SKM-1 treated with dmso at 0.1 percent for 144 hours (cell line): ENCODE data around the gene RECK.

ENCODE experiments used
- DNase-seq: peaks from one replicate; lab custom pipeline; 2025; ENCODE audit not compliant: unreplicated experiment; lab: John Stamatoyannopoulos, UW

RECK gene

DNA sequence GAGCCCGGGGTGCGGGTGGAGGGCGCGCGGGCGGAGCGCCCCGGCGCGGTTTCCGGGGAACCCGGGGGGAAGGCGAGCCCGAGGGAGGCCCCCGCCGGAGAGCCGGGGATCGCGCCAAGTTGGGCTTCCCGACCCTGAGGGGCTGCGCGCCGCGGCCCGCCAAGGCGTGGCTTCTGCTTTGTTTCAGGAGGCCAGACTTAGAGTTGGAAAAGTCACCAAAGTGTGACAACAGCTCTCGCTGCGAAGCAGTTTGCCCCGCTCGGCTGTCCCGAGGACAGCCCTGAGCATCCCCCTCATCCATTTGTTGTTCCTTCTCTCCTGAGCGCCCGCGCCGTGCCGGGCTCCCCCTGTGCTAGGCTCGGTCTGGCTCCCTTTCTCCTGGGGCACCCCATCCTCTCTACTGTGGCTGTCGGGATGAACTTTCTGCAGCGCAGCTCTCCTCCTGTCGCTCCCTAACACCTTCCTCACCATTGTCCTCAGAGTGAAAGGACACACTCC lies 100.2 kb downstream of the RECK start:
- DNase-seq: no peak

GRCh38 chr9:36137392-36138004 lies 100.8 kb downstream of the RECK start:
- DNase-seq: no peak

DNA sequence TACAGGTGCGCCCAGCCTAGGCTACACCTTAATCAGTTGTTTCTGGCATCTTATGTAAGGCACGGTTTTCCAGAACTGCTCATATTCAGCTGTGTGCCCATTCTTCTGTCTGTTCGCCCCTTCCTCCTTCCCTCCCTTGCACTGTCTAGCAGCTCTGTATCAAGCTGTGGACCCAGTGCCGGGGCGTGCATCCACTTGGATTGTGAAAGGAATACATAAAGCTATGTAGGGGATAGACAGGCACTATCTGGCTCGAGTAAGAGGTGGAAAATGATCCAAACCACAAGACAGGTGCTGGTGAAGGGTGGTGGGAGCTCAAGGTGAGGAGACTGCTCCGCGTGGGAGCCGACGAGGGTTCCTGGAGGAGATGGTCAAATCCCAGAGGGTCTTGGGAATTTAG lies 101.8 kb downstream of the RECK start:
- no peak for DNase-seq

GRCh38 chr9:36138901-36139300 lies 102.2 kb downstream of the RECK start:
- DNase-seq: no peak

GRCh38 chr9:36140086-36141084 lies 103.7 kb downstream of the RECK start:
- peak; percentile 48 for DNase-seq

DNA sequence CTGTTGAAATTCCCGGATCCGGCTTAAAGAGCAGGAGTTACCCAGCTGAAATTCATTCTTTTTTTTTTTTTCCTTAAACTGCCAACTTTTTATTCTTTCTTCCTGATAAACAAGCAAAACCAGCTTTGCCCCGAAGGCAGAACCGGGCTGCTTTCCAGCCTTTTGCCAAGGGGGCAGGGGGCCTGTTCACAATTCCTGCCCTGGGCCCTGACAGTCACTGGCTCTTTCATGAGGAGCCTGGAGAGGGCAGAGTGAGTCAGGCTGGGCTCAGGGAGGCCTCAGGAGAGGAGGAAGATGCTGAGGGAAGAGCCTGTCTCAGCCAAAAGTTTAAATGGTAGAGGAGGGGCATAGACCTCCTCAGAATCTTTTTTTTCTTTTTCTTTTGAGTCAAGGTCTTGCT lies 104.6 kb downstream of the RECK start:
- DNase-seq: no peak

GRCh38 chr9:36141761-36142160 lies 105.0 kb downstream of the RECK start:
- no peak for DNase-seq

GRCh38 chr9:36142510-36143244 lies 106.0 kb downstream of the RECK start:
- peak; percentile 40 for DNase-seq

- no peak for DNase-seq
Measured at GRCh38 chr9:36143245-36143641, 106.5 kb downstream of the RECK start.

GRCh38 chr9:36144309-36145232 lies 107.9 kb downstream of the RECK start:
- peak; percentile 37 for DNase-seq

- DNase-seq: no peak
Measured at GRCh38 chr9:36145970-36146369, 109.3 kb downstream of the RECK start.

DNA sequence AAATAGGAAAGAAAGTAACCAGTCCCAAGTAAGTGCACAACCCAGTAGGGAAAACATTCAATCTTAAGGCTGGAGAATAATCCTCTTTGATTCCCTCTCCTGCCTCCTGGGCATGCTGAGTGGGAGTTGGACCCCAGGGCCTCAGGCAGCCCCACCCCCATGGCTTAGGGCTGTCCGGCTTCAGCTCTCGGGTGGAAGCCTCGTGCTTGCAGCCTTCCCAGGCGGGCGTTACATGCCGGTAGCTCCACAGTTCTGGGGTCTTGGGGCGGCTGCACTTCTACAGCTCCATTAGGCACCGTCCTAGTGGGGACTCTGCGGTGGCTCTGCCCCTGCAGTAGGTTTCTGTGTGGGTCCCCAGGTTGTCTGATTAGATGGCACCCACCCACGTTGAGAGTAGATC lies 109.9 kb downstream of the RECK start:
- DNase-seq: no peak

GRCh38 chr9:36147441-36148175 lies 110.9 kb downstream of the RECK start:
- no peak for DNase-seq

- DNase-seq: no peak
Measured at GRCh38 chr9:36148311-36149051, 111.8 kb downstream of the RECK start.

DNA sequence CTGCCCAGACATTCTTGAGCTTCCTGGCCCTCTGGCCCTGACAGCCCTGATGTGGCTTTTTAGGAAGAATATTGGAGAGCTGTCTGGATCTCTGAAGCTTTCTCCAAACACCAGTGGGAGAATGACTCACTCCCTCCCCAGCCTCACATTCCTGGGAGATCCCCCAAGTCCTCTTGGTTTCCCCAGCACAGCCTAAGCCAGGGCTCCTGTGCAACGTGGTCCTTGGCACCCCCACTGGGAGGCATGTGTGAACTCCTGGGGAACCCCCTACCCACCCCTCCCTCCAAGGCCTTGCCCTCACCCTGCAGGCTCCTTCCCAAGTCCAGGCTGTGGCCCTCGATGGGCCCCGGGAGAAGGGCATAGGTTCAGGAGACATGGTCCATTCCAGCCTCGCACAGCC lies 112.5 kb downstream of the RECK start:
- DNase-seq: no peak

DNA sequence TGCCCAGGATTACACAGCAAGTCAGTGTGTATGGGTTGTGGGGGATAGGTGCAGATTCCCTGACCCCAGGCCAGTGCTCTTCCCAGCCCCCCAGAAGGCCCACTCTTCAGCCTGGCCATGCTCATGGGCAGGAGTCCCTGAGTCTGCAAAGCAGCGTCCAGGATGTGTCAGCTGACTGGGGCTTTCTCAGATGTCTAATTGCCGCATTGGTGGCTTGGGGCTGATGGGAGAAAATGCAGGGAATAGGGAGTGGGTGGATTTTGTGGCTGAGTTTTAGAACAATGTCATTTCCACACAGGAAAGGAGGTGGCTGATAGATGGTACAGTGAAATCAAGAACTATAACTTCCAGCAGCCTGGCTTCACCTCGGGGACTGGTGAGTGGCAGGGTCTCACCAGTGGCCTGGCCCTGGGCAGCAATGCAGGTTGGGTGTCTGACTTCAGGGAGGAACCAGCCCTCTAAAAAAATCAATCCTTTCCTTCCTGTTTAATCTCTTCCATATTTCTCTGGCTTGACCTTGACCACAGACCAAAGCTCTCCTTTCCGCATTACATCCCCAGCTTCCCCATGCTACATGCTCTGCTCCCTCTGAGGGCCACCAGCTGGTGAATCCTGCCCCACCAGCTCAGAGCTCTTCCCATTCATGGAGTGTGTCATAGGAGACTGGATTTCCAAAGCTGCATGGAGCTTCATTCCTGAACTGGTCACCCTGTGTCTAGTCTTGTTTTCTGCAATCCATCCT lies 114.0 kb downstream of the RECK start:
- peak; percentile 37 for DNase-seq

DNA sequence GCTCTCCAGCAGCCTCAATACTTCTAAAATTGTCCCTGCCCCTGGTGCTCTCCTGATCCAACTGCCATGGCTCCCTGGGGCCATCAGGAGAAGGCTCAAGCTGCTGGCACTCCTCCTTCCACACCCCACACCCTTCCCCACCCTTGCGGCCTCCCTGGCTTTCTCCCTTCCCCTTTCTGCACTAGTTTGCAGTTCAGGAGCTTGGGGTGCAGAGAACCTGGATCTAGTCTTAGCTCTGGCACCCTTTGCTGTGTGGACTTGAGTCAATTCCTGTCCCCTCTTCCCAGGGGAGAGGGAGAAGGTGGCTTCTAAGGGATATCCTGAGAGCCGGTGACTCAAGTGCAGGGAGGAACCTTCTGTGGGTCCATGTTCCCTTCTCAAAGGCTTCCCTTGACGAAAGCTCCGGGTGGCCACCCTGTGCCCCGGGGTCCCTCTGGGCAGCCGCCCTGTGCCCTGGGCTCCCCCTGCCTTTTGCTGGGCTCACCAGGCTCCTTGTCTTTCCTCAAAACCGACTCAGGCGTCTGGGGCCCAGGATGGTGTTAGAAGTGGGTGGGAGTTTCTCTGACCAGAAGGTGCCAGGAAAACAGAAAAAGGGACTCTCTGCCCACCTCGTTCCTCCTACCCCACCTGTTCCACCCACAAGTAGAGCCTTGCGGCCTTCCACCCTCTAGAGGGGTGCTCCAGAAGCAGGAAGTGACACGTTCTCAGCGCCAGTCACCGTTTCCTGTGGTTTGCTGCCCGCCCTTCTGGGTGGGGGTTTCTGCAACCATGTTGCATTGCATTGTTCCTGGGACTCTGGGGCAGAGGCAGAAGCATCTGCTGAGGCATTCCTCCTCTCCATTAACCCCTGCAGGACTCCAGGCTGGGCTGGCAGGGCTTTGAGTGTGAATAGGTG lies 114.8 kb downstream of the RECK start:
- DNase-seq: peak; percentile 88
